Heart right ventricle (tissue), 16 donors: Measurements from ENCODE around the gene FBLN2. TPM values are rescaled to one million over a fixed set of nuclear protein-coding genes. Genes with fewer than 3 reads are reported as not detected.

Experiments
- ATAC-seq, 8 donors: fragments of 200-7000 bp; cut with Tn5 transposase; one replicate each; pipeline ENCODE4 v1.9.1; 2020; ENCODE audit warnings: mild to moderate bottlenecking in 8 of 8, moderate library complexity in 8 of 8, moderate number of reproducible peaks in 1 of 8
- DNase-seq, 2 donors: peaks; one replicate each; pipeline ENCODE4 v3.0.0-alpha.2; 2020
- H3K27ac ChIP-seq, 10 donors: fragments of 200-600 bp; sonication (generic) in 2 of 10; one replicate each; pipeline versions ENCODE4 v1.5.0 to v1.8.0; 2020 to 2022; ENCODE audit warnings: mild to moderate bottlenecking in 3 of 10
- H3K27me3 ChIP-seq, 7 donors: fragments of 200-600 bp; one replicate each; pipeline ENCODE4 v1.8.0; 2021 to 2022; ENCODE audit warnings: mild to moderate bottlenecking in 2 of 7
- H3K36me3 ChIP-seq, 9 donors: fragments of 200-600 bp; sonication (generic) in 1 of 9; one replicate each; pipeline versions ENCODE4 v1.5.0 to v1.8.0; 2020 to 2022; ENCODE audit warnings: mild to moderate bottlenecking in 2 of 9
- H3K4me1 ChIP-seq, 9 donors: fragments of 200-600 bp; sonication (generic) in 1 of 9; one replicate each; pipeline versions ENCODE4 v1.5.0 to v1.8.0; 2020 to 2022; ENCODE audit warnings: mild to moderate bottlenecking in 4 of 9
- H3K4me3 ChIP-seq, 10 donors: fragments of 200-600 bp; sonication (generic) in 2 of 10; one replicate each; pipeline versions ENCODE4 v1.5.0 to v1.8.0; 2020 to 2022; ENCODE audit warnings: mild to moderate bottlenecking in 7 of 10, moderate library complexity in 2 of 10
- H3K9me3 ChIP-seq, 11 donors: fragments of 200-600 bp in 10 of 11; sonication (generic) in 2 of 11; one replicate each; pipeline versions ENCODE4 v1.5.0 to v1.8.0; 2013 to 2022; ENCODE audit warnings: mild to moderate bottlenecking in 2 of 11, control low read depth in 1 of 11, moderate library complexity in 1 of 11
- WGBS, 2 donors: extraction: QIAGEN DNeasy Blood & Tissue Kit; methylation state at CpG; one replicate each; pipeline ENCODE4 v1.1.7; 2013; ENCODE audit warnings: inconsistent platforms in 1 of 2; 5-methylcytosine and 5-hydroxymethylcytosine counted together
- intact Hi-C, 10 donors: fragments of 100-400 bp; cut with DNase I; formaldehyde crosslinking; loops; one replicate each; pipeline versions ENCODE4 v1.11.1 to v1.14.2; 2022
- polyA plus RNA-seq, 2 donors: library from polyadenylated mRNA; stranded (reverse); fragments of 200-250 nt; gene quantifications; one replicate each; pipeline ENCODE4 v1.2.3, GENCODE V29; 2013
- total RNA-seq, 10 donors: library from RNA; stranded (reverse); fragmentation: NEBNext Ultra II Directional in 3 of 10; extraction: Animal tissue kit (Norgen Biotek cat#: 25700) in 3 of 10; gene quantifications; one replicate each; pipeline versions ENCODE4 v1.2.1 to v1.2.4, GENCODE V29; 2021 to 2023
- TF ChIP-seq, protein P1 (sequence below), 9 donors: fragments of 200-600 bp; sonication (generic) in 2 of 9; IDR thresholded peaks; one replicate each; pipeline versions ENCODE4 v1.5.0 to v1.8.0; 2021 to 2022; ENCODE audit warnings: antibody characterized with exemption in 9 of 9, mild to moderate bottlenecking in 5 of 9, moderate library complexity in 1 of 9
- donor health status: Arrhythmogenic right ventricular cardiomyopathy.
- donor health status: ischemic (EF 13 %, LVEDD 7.1; RV severe dilation, severe dysfunction).
- donor health status: healthy with polysubstance abuse.
- donor health status: DM: no; HTN: yes; CAD: no.
- donor health status: DM: no; HTN: no; CAD: no.
- donor health status: ischemic (EF 25% LVEDD 6.9; RV normal size, moderate dysfunction).
- donor health status: ischemic (EF 25% LVEDD 5.7; RV mildly dilated, moderate dysfunction).
- donor health status: healthy.
- donor health status: DM: yes; HTN: yes; CAD: no.
- donor health status: Ischemic cardiomyopathy.
- donor health status: ischemic (EF 35%, LVEDD 5.7; RV mildly dilated, moderate dysfunction).
- donor health status: nonischemic (EF 11% LVEDD 7.7; RV severe dilation, severe dysfunction).
- donor health status: DM: yes; HTN: yes; CAD: no.
- donor health status: PGD.
- donor health status: ischemic (EF 29% LVEDD 5.4; RV normal size, mild dysfunction).
- donor health status: nonischemic (EF 23%, LVEDD 6.1; RV moderate dilation, normal function).

FBLN2 gene
- total and polyA plus RNA-seq, 12 donors, result 20.7 to 78.9 (median 47.0) TPM

DNA sequence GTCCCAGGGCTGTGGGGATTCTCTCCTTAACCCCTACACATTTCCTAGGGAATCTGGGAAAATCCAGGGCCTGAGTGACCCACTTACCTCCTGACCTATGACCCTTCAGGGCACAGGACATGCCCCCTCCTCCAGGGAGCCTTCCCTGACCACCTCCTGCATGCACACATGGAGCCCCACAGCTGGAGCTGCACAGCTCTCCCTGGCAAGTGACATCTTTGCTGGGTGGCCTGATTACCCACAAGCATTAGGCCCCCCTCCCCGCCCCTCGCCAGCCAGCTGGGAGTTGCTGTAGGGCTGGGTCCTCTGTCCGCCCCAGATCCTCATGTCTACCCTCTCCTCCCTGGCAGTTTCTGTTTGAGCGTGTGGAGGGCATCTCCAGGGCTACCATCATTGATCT is 47.4 kb upstream of the FBLN2 start:
- DNase-seq, result no peak
- 94 to 99% methylated on average over 4 of the region's 4 CpGs for WGBS, 2 donors
- no peak for ATAC-seq
- no peaks in the 10 kb centered on the region for H3K27me3 ChIP-seq
- intact Hi-C loops, result no loop called here
- peaks cover 0 to 9% (median 4%) of the 10 kb centered on the region in 9 donors for H3K4me1 ChIP-seq
- TF ChIP-seq, protein P1, sequence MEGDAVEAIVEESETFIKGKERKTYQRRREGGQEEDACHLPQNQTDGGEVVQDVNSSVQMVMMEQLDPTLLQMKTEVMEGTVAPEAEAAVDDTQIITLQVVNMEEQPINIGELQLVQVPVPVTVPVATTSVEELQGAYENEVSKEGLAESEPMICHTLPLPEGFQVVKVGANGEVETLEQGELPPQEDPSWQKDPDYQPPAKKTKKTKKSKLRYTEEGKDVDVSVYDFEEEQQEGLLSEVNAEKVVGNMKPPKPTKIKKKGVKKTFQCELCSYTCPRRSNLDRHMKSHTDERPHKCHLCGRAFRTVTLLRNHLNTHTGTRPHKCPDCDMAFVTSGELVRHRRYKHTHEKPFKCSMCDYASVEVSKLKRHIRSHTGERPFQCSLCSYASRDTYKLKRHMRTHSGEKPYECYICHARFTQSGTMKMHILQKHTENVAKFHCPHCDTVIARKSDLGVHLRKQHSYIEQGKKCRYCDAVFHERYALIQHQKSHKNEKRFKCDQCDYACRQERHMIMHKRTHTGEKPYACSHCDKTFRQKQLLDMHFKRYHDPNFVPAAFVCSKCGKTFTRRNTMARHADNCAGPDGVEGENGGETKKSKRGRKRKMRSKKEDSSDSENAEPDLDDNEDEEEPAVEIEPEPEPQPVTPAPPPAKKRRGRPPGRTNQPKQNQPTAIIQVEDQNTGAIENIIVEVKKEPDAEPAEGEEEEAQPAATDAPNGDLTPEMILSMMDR (IDR thresholded peaks at IDR 0.05), result no peak
- no peak overlapping the region for H3K4me3 ChIP-seq
- no peaks in the 10 kb centered on the region for H3K9me3 ChIP-seq
- H3K36me3 ChIP-seq, result peaks cover 0 to 21% (median 0%) of the 10 kb centered on the region in 9 donors
- H3K27ac ChIP-seq, result no peak overlapping the region

DNA sequence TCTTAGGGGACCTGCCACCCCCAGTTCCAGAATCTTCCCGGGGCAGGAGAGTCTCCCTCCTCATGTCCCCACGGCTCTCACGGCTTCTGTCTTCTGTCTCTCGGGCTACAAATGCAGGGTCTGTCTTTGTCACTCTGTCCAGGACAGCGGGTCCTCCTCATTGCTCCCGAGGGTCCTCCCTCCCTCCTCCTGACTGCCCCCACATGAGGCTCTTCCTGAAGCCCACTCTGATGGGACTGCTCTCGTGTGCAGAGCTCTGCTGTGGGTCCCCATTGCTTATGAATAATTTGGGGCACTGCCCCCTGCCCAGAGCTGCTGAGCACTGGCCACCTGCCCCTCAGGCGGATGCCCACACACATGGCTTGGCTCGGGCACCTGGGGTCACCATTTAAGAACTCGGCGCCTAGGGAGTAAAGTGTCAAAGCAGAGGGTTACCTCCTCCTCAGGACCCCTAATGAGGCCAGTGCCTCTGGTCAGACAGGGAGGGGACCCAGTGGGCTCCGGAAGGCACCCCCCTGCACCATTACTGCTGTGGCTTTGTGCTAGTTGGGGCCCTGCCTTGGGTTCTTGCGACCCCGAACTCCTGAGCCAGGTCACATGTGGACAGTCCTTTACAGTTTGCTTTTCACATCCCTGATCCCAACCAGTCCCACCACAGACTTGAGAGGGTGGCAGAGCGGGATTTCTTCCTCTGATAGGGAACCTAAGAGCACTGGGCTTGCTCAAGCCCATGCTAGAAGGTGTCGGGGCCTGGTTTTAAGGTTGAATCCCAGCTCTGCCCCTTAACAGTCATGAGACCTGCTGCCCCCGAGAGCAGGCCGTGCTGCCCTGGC is 46.8 kb upstream of the FBLN2 start:
- H3K9me3 ChIP-seq, result no peaks in the 10 kb centered on the region
- peaks cover 0 to 2% (median 0%) of the 10 kb centered on the region in 9 donors for H3K4me1 ChIP-seq
- WGBS, 2 donors, result 96% methylated on average over 18 of the region's 18 CpGs
- ATAC-seq (no peak), DNase-seq (no peak)
- H3K27ac ChIP-seq, result no peak overlapping the region
- TF ChIP-seq, protein P1 (IDR thresholded peaks at IDR 0.05), result no peak
- H3K36me3 ChIP-seq, result peaks cover 0 to 21% (median 0%) of the 10 kb centered on the region in 9 donors
- intact Hi-C loops, result no loop called here
- H3K4me3 ChIP-seq, result no peak overlapping the region
- no peaks in the 10 kb centered on the region for H3K27me3 ChIP-seq

- intact Hi-C loops, result no loop called here
- DNase-seq, result no peak
Observed at GRCh38 chr3:13502791-13503060, 46.2 kb upstream of the FBLN2 start.

GRCh38 chr3:13504161-13504831 is 44.6 kb upstream of the FBLN2 start:
- DNase-seq, result no peak
- 94 to 95% methylated on average over 23 of the region's 23 CpGs for WGBS, 2 donors
- intact Hi-C loops, result no loop called here

More at GRCh38 chr3:13502791-13503060, 46.2 kb upstream of the FBLN2 start:
- 99% methylated on average over 8 of the region's 8 CpGs for WGBS, 2 donors
- Histone ChIP-seq H3K27ac (no peak overlapping the region), H3K36me3 (peaks cover 0 to 21% (median 0%) of the 10 kb centered on the region in 9 donors), H3K27me3 (no peaks in the 10 kb centered on the region), H3K9me3 (no peaks in the 10 kb centered on the region), H3K4me1 (peaks cover 0 to 4% (median 0%) of the 10 kb centered on the region in 9 donors), H3K4me3 (no peak overlapping the region)
- TF ChIP-seq, protein P1 (IDR thresholded peaks at IDR 0.05), result no peak
- ATAC-seq, result no peak

More at GRCh38 chr3:13504161-13504831, 44.6 kb upstream of the FBLN2 start:
- ATAC-seq, result no peak
- Histone ChIP-seq H3K9me3 (no peaks in the 10 kb centered on the region), H3K4me3 (no peak overlapping the region), H3K27ac (no peak overlapping the region), H3K36me3 (peaks cover 0 to 18% (median 0%) of the 10 kb centered on the region in 9 donors), H3K4me1 (peaks cover 0 to 6% (median 0%) of the 10 kb centered on the region in 9 donors), H3K27me3 (no peaks in the 10 kb centered on the region)
- TF ChIP-seq, protein P1 (IDR thresholded peaks at IDR 0.05), result no peak
